Posterior cingulate gyrus (tissue), 11 donors: Measurements from ENCODE around the gene CLCN3.
"Not testable (repeated sequence)": the region's sequence is repeated elsewhere in the genome, so short reads cannot be mapped to it uniquely, and the experiment has no call there.

Experiments used
- DNase-seq, 10 donors: peaks; one replicate each; pipeline versions ENCODE4 v3.0.0 to v3.0.0-alpha.2; 2020 to 2021; ENCODE audit warnings: mixed read lengths in 3 of 10
- intact Hi-C: fragments of 100-400 bp; cut with DNase I; formaldehyde crosslinking; loops from one replicate; pipeline ENCODE4 v1.15.1; 2023

Gene CLCN3

DNA sequence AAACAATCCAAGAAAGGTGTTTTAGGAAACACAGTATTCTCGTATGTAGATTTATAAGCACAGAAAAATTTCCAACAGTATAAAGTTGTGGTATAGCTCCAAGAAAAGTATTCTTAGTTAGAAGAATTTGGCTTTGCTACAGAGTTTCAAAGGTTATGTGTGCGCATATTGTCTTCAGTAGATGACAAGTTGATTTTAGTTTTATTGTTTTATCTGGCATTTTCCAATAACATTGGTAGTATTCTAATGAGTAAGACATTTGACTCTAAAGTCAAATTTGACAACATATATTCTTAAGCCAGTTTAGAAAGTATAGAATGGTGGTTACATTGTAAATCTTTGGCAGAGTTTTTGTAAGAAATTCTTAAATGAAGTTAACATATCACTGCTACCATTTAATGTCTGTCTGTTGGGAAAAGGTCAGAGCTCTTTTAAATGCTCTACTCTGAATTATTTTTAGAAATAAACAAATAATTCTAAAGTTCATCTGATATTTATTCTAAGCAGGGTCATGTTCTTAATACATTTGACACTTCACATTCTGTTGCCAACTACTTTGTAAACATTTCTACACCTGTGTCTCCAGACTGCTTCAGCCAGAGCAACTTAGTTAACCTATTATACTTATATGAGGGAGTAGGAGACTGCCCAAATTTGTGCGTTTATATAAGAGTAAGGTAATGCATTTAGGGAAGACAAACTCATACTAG, 30.0 kb downstream of the CLCN3 start:
- no peak for DNase-seq
- intact Hi-C loops, result no loop called here

DNA sequence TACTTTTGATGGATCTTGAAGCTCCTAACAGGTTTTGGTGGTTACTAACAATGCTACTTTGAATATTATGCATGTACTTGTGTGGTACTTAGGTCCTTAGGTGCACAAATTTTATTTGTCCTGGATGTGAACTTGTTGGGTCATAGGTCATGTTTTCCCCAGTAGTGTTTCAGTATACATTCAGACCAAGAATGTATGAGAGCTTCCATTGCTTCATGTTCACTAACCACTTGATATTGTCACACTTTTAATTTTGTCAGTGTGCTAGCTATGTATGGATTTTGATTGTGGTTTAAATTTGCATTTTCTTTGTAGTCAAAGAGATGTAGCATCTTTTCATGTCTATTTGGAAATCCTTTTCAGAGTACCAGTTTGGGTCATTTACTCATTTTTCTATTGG, 32.2 kb downstream of the CLCN3 start:
- no peak for DNase-seq
- intact Hi-C loops, result no loop called here

DNA sequence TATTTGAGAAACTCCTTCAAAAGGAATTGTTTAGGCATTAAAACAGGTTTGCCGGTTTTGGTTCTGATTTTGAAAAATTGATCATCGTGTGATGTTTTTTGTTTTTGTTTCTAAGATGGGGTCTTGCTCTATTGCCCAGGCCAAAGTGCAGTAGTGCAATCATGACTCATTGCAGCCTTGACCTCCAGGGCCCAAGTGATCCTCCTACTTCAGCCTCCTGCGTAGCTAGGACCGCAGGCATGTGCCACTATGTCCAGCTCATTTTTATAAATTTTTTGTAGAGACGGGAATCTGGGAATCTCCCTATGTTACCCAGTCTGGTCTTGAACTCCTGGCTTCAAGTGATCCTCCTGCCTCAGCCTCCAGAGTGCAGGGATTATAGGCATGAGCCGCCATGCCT, 35.0 kb downstream of the CLCN3 start:
- intact Hi-C loops, result no loop called here
- no peak for DNase-seq

DNA sequence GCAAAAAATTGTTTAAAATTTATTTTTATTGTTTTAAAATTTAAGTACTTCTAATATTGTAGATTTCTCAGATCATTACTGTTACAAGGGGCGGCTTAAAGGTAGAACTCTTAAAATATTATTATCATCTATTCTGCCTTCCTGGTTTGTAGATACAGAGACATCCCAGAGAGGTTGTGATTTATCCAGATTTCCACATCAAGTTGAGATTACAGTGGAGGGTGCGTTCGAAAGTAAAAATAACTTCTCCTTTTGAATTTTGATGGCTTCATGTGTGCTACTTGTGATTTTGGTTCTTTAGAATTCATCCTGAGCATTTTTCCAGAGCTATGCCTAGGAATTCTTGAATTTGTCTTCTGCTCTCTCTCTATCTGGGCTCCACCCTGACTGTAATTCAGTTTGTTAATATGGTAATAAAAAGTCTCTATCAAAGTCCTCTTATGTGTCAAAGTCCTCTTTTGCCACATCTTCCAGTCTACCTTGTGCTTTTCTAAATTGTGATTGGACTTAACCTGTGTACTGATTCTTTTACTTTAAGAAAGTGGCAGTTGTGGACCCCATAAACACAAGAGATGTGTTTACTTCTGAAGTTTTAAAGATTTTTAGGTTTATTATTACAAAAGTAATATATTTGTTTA, 37.2 kb downstream of the CLCN3 start:
- DNase-seq, result no peak

DNA sequence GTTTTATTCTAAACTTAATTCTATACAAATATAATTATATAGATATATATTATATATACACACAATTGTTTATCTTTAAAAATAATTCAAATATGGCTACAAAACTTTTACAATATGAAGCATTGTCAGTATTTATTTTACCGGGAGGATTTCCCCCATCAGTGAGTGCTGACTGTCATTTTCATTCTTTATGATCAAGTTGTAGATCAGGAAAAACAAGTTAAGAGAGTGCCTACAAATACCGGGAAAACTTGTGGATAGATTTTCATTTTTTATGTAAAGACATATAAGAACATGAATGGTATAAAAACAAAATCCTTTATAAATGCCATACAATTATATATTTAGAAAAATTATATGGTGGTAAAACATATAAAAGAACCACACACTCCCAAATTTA, 37.8 kb downstream of the CLCN3 start:
- intact Hi-C loops, result no loop called here
- DNase-seq, result no peak

More for the DNA sequence above, 37.2 kb downstream of the CLCN3 start:
- intact Hi-C loops, result no loop called here

DNA sequence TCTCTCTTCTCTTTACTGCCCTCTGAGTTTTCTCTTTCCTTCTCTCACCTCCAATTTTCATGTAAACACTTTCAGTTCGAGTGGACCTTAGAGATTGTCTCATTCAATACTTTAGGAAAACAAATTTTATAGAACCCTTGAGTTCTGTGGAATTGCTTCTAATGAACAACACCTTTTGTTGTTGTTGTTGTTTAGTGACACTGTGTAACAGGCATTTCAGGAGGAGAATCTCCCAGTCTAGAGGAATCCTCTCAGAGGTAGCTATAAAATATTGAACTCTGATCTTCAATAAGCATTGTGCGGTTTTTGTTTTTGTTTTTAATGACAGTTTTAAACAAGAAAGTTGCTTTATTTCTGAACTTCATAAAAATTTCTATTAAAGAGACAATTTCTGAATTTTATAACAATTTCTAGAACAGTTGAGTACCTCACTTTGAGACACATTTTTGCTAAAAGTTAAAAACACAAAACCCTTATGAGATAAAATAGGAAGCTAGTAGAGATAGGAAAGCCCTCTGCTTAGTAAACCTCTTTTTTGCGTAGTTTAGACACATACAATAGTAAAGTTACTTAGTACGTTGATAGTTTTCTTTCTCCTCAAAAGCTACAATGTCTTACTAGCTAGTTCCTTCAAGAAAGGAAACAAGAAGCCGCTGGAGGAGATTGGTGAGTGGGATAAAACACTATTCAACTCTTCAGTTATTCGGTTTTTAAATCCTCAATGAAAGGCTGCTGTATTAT, 38.8 kb downstream of the CLCN3 start:
- intact Hi-C loops, result no loop called here
- DNase-seq, result no peak

DNA sequence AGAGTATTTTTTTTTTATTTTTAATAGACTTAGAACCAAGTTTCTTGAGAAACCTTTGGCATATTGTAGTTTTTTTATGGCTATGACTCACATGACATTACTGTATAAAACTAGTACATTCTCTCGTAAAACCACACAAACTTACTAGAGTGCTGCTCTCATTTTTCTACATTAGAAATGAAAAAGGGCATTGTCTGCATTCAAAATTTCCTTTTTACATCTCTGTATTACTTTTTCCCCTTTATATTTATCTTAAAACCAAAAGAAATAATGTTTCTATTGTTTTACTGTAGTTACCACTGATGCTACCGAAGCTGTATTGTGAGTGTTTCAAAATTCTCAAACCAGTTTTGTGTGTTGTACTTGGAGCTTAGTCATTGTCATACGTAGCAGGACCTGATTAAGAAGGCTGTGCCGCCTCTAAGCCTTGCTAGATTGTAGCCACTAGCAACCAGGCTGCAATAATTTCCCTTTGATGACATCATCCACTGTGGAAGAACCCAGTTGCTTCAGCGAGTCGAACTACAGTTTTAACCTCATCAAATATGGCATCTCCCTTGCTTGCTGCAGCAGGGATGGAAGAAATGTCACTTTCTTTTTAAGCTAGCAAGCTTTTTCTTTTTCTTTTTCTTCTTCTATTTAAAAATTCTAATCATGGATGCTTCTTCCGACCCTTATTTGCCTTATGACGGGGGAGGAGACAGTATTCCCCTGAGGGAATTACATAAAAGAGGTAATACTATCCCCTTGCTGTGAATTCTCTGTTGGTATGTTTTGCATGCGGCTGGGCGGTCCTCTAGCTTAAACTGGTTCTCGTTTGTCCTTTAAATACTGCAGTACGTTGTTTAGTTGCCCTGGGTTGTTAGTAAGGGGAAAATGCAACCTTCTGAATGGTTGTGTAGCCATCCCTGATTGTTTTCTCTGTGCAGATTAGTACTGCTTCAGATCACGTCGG, 39.6 kb downstream of the CLCN3 start:
- peak in 6 of 10 donors; percentile 40 to 91 (median 44) for DNase-seq
- intact Hi-C loops, result loop anchor here (2.0 kb wide), 1 partner anchor 39 kb away; the partner anchor contains the start of gene CLCN3

DNA sequence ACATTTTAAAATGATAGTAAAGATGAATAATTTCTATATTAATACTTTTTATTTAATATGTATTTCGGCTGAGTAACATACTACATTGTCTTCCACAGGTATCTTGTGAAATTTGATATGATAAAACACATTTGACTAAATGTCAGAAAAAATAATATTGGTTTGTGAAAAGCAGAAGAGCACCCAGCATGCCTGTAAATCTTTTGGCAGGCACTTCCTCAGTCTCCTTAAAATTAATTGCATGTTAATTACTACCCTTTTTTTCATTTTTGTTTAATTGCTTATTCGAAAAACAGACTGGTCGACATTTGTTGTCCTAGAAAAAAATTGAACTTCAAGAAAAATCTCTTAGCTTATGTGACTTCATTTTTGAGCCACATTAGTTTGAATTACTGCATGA, 40.6 kb downstream of the CLCN3 start:
- intact Hi-C loops, result loop anchor here (2.0 kb wide), 1 partner anchor 40 kb away; the partner anchor contains the start of gene CLCN3
- no peak for DNase-seq

DNA sequence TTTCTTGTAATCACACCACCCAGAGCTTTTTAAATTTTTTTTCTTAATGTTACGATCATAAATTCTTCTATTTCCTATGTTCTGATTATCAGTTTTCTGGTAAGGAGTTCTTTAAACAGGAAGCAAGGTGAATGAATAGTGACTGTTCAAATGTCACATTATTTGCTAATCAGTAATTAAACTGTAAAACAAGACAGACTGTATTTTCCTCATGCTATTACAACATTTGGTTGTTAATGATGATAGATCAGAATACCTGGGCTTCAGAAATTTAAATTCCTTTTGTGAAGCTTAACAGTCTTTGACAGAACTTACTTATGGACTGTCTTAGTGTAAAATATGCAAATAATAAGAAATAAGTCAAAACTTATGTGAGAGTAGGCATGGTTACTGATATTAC, 41.4 kb downstream of the CLCN3 start:
- no peak for DNase-seq
- intact Hi-C loops, result loop anchor here (2.0 kb wide), 1 partner anchor 41 kb away; the partner anchor contains the start of gene CLCN3

DNA sequence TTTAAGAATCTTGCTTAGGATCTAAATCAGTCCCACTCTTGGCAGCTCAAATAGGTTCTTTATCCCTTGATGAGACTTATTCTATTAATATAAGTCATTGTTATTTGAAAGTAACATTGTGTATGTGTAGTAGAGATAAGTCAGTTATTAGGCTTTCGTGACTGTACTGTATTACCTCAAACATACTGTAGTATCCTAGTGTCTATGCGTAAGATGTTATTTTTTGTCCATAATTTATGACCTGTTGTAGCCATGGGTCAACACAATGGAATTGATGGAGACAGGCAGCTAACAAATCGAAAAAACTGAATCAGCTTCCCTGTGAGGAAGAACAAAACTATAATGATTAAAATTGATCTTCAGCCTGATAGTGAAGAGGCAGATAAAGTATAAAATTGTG, 41.8 kb downstream of the CLCN3 start:
- intact Hi-C loops, result no loop called here
- no peak for DNase-seq

DNA sequence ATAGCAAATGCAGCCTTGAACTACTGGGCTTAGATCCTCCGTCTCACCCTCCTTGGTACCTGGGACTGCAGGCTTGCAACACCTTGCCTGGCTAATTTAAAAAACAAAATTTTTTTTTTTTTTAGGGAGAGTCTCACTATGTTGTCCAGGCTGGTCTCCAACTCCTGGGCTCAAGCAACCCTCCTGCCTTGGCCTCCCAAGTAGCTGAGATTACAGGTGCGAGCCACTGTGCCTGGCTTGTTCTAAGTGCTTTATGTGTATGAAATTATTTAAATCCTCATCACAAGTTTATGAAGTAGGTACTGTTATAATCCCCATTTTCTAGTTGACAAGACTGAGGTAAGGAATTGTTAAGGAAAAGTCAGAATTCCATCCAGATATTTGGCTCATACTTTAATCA, 43.0 kb downstream of the CLCN3 start:
- no peak for DNase-seq
- intact Hi-C loops, result no loop called here

DNA sequence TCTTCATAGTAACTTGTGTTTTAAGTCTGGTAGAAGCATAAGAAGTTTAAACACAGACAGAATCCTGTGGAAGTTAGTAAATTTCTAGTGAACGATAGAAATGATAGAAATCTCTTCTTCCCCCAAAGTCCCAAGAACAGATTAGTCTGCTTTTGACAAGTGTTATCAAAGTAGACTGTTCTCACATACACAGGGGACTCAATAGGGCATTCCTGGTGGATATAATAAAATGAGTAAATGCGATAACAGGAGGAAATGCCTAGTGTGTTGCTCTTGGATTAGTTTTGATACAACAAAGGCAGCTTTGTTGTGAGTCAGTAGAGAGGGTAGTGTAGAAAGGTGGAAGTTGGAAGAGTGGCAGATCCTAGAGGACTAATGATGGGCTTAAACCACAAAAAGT, 43.5 kb downstream of the CLCN3 start:
- no peak for DNase-seq
- intact Hi-C loops, result no loop called here

DNA sequence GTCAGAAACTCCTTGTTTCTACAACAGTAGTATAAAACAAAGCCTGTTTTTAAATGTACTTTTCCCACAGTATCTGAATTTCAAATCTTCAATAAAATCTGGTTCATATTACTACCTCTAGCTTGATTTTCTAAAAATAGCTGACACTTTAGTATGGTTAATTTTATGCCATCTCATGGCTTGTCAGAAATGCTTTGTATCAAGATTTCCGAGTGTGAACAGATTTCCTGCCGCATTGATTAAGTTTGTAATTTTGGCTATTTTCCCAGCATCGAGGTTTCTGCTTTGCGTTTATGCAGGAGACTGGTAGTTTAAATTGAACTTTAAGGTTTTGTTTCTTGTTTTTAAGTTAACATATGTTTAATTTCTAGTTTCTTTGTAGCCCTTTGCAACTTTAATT, 44.2 kb downstream of the CLCN3 start:
- intact Hi-C loops, result no loop called here
- DNase-seq, result no peak

DNA sequence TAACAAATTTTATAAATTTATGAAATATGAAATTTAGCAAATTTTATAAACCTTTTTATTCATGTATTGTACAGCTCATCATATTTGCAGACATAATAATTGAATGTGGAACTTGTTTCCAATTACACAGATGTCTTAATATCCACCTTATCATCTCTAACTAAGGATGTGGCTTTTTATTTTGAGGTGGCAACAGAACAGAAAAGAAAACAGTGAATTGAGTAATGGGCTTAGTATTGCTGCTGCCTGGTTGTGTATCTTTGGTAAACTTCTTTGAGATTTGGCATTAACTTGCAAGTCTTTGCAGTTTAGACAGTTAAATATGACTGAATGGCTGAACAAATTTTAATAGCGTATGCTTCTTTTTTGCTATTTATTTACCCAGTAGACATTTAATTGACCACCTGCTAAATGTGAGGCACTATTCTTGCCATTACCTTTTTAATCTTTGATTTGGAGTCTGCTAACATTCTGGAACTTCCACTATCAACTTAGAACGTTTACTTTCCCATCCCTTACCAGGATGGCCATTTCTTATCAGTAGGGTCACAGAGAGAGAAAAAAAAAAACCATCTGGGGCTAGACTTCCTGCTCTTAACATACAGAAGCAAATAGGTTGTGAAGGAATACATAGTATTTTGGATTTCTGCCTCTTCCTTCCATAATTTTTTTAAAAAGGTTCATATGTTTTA, 44.8 kb downstream of the CLCN3 start:
- intact Hi-C loops, result no loop called here
- DNase-seq, result no peak

DNA sequence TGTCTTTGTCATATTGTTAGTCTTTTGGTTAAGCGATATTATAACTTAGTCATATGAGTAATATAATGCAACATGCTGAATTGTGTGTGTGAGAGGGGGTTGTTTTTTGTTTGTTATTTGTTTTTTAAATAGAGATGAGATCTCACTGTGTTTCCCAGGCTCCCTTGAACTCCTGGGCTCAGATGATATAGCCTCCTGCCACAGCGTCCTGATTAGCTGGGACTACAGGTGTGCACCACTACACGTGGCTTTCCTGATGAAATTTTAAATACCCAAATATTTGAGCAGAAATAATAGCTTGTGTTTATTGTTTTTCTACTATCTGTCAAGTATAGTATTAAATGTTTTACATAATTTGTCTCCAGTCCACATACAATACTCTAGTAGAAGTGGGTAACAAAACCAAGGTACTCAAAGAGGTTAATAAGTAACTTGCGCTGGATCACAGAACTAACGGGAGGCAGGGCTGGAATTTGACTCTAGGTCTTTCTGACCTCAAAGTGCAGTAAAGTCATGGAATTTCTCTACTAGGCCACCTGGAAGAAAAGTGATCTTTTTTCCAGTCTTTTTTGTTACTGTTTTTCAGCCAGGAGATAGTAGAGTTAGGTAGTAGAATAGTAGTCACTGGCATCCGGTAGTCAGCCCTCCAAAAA, 47.8 kb downstream of the CLCN3 start:
- intact Hi-C loops, result no loop called here
- DNase-seq, result no peak

DNA sequence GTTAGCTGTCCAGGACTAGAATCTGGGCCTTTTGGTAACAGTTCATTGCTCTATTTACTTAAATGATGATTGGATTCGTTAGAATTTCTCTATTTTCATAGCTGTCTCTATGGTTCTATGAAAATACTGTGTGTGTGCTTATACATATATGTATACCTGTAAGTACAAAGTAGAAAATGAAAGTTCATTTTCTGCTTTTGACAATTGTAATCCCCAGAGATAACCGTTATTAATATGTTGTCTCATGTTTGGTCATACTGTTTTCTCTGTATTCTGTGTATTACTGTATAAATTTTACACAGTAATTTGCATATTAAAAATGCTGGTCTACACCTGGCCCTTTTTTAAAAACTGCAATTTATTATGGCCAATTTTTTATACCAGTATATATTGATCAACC, 55.4 kb downstream of the CLCN3 start:
- DNase-seq, result no peak
- intact Hi-C loops, result no loop called here

DNA sequence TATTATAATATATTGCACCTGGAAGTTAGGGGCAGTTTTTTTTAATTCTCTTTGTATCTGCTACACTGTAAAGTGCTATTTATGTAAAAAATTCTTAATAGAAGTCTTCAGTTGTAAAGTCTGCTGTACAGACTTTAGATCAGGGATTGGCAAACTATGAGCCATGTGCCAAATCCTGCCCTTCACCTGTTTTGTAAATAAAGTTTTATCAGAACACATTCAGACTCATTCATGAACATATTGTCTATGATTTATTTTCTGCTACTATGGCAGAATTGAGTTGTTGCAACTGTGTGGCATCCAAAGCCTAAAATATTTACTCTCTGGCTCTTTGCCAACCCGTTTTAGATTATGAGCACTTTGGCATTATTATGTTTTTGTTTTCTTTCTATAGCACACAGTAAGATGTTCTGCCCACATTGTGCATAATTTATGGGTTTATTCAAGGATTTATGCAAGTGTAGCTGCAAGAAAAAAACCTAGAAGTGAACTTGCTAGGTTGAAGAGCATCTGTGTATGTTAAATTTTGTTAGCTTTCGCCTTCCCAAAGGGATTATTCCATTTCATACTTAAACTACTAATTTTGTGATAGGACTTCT, 56.9 kb downstream of the CLCN3 start:
- intact Hi-C loops, result no loop called here
- no peak for DNase-seq

DNA sequence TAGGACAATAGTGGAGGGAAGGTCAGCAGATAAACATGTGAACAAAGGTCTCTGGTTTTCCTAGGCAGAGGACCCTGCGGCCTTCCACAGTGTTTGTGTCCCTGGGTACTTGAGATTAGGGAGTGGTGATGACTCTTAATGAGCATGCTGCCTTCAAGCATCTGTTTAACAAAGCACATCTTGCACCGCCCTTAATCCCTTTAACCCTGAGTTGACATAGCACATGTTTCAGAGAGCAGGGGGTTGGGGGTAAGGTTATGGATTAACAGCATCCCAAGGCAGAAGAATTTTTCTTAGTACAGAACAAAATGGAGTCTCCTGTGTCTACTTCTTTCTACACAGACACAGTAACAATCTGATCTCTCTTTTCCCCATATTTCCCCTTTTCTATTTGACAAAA, 58.1 kb downstream of the CLCN3 start:
- DNase-seq, intact Hi-C loops: not testable (repeated sequence)
